GM18873 (cell line): Measurements from ENCODE around the gene CPN1.
"Not testable (repeated sequence)": the region's sequence is repeated elsewhere in the genome, so short reads cannot be mapped to it uniquely, and the experiment has no call there.

Experiments
- ATAC-seq: cut with Tn5 transposase; IDR thresholded peaks from one replicate; pipeline ENCODE4 v1.9.1; 2021; ENCODE audit warnings: mild to moderate bottlenecking, moderate library complexity, moderate number of reproducible peaks; ENCODE audit not compliant: unreplicated experiment, low FRiP score

Gene CPN1

DNA sequence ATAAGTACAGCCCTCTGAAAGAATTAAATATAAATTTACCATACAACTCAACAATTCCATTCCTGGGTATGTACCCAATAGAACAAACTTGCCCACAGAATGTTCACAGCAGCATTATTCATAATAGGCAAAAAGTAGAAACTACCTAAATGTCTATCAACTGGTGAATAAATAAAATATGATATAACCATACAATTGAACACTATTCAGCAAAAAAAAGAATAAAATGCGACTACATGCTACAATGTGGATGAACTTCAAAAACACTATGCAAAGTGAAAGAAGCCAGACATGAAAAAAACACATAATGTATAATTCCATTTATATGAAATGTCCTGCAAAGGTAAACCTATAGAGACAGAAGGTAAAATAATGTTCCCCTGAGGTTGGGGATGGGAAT is 2.0 kb upstream of the CPN1 start:
- ATAC-seq = no peak

GRCh38 chr10:100082276-100082675 is 607 bp upstream of the CPN1 start:
- ATAC-seq = not testable (repeated sequence)

DNA sequence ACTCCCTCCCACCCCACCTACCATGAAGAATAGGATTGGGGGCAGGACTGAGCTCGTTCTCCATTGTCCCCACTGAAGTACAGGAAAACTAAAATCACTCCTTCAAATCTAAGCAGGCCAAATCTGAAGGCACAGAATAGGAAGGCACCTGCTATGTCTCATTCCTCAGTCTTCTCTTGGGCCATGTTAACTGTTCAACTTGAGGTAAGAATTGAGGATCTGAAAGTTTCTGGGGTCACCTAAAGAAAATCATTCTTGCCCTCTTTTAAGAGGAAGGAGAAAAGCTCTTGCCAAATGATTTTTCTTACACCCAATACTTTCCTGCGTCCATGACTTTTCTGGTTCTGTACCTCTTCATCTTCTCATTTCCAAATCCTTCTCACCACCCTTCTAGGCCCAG is 4.9 kb downstream of the CPN1 start:
- ATAC-seq = no peak

- ATAC-seq = no peak
Observed at GRCh38 chr10:100075426-100076220, 6.0 kb downstream of the CPN1 start.

DNA sequence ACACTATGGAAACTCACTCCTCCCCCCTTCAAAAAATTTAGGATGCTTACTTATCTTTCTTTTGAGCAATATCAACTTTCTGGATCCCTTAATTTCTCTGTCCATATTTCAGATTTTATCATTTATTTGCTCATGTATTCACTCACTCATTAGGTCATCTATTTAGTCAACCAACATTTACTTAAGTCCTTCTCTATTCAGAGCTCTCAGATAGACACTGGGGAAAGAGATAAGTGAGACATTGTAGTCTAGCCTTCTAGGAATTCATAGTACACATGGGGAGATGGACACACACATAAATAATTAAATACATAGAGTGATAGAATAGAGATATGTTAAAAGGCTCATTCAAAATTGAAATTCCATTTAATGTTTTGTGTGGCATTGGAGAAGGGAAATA is 9.2 kb downstream of the CPN1 start:
- ATAC-seq = no peak

- ATAC-seq = no peak
Observed at GRCh38 chr10:100071529-100071928, 10.1 kb downstream of the CPN1 start.

DNA sequence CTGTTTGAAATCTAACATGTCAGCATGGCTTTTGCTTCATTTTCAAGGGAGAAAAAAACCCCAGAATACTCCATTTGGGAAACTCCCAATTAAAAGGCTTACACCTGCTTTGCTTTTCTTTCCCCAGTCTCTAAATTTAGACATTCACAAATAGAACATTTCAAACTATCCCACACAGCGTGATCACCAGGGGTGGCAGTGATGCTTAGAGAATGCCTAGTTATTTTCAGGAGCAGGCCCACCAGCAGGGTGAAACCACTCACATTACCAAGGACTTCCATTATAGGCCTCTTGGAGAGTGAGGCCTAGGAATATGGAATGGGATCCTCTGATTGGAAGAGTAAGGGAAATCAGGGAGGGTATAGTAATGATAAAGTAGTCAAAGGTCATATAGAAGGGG is 14.2 kb downstream of the CPN1 start:
- no peak for ATAC-seq

- ATAC-seq = no peak
Observed at GRCh38 chr10:100065084-100065660, 16.5 kb downstream of the CPN1 start.

DNA sequence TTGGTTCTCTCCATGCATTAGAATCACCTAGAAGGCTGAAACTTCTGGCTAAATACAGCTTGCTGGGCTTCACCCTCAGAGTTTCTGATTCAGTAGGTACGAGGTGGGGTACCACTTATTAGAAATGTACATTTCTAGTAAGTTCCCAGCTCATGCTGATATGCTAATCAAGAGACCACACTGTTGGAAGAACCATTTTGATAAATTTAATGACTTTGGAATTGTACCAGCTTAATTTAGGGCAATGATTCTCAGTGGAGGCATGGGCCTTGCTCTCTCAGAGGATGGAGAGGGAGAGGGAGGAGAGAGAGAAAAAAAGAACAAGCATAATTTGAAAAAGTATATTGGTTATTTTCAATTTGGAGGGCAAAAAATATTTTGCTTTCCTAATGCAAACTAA is 20.3 kb downstream of the CPN1 start:
- no peak for ATAC-seq

- ATAC-seq = no peak
Observed at GRCh38 chr10:100057948-100058347, 23.7 kb downstream of the CPN1 start.

DNA sequence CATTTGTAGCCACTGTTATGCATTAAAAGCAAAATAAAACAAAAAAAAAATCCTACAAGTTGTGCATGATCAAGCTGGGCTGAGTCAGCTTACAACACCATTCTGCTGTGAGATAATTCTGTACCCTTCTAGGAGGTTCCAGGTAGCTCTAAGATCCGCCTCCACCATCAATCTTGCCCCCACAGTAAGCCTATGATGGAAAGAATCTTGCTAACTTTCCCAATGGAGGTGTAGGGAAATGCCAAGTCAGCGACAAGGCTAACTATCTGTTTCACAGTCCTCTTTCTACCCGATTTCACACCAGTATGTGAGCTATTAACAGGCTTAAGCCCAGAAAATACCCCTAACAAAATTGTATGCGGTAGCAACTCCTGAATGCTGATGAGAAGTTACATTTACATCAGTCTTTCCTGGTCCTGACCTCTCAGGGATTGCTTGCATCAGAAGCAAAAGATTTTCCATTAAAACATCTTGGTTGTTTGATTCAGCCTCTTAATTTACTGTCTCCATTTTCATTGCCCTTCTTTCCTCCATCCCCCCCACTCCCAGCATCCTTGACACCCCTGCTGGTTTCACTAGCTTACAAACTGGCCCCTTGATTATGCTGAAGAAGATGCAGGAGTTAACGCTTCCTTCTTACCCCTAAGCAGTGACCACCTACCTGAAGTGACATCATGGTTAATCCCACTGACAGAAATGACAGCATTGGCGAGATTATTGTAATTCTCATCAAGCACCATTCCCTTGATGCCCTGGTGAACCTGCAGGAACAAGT is 27.8 kb downstream of the CPN1 start:
- no peak for ATAC-seq

- no peak for ATAC-seq
Observed at GRCh38 chr10:100046021-100046486, 35.6 kb downstream of the CPN1 start.

DNA sequence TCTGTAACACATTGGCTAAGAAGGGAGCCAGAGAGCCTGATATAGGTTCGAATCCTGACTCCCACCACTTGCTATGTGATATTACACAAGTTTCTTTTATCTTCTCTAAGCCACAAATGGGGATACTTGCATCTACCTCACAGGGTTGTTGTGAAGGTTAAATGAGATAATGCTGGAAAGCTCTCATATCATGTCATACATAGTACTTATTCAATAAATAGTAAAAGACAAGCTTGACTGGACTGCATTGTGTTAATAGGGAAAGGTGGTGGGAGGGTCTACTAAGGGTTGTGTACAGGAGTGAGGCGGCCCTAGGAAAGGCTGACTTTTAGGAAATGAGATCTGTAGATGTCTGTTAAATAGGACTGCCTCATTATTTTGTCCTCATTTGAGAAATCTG is 36.1 kb downstream of the CPN1 start:
- no peak for ATAC-seq

DNA sequence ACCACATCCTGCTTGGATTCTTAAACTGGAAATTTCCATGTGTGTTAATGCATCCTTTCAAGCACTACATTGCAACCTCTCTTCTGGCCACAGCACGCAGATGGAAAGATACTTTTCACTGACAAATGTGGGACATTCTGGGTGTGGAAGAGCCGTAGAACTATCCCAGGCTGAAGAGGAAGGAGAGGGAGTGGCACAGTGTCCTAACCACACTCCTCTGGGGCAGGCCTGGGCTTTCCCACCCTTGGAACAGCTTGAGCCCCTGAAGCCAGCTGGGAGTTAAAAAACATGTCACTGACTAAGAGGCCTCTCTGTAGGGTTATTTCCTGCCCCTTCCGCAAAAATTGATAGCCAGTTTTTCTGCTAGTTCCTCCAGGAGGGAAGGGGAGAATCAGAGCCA is 37.9 kb downstream of the CPN1 start:
- ATAC-seq = no peak

GRCh38 chr10:100043344-100043743 is 38.3 kb downstream of the CPN1 start:
- no peak for ATAC-seq

DNA sequence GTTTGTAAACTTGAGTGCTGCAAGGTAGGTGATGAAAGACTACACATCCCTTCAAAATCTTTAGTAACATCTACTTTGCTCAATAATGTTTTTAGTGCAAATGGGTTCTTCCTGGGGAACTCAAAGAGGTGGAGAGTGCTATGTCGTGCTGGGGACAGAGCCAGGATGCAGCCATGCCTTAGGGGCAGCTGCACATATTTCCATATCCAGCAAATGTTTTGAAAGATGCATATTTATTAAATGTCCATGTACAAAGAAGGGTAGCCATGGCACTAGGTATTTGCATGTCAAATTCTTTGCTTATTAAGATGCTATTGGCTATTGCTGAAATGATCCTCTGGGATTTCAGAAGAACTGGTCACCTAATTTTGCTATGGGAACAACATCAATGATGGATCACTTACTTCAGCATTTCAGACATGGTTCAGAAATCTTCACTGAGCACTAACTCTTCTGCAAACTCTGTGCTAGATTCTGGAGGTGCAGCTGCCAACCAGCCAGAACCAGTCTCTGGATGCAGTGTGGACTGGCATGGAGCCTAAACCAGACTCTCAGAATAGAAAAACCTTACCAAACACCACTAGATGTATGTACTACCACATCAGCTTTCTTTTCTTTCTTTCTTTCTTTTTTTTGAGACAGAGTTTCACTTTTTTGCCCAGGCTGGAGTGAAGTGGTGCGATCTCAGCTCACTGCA is 40.2 kb downstream of the CPN1 start:
- ATAC-seq = no peak

- ATAC-seq = no peak
Observed at GRCh38 chr10:100038561-100039071, 43.1 kb downstream of the CPN1 start.

DNA sequence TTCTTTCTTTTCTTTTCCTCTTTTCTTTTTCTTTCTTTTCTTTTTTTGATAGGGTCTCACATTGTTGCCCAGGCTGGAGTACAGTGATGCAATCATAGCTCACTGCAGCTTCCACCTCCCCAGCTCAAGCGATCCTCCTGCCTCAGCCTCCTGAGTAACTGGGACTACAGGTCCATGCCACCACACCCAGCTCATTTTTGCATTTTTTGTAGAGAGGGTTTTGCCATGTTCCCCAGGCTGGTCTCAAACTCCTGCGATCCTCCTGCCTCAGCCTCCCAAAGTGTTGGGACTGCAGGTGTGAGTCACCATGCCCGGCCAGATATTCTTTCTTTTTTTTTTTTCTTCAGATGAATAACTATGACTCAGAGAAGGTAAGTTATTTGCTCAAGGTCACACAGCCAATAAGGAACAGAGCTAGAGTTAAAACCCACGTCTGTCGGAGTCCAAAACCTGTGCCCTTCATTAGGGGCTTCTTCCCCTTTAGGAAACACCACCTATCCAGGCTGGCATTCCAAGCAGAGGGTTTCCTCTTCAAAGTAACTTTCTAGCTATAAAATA is 43.8 kb downstream of the CPN1 start:
- ATAC-seq = no peak

GRCh38 chr10:100036850-100037249 is 44.8 kb downstream of the CPN1 start:
- ATAC-seq = no peak

DNA sequence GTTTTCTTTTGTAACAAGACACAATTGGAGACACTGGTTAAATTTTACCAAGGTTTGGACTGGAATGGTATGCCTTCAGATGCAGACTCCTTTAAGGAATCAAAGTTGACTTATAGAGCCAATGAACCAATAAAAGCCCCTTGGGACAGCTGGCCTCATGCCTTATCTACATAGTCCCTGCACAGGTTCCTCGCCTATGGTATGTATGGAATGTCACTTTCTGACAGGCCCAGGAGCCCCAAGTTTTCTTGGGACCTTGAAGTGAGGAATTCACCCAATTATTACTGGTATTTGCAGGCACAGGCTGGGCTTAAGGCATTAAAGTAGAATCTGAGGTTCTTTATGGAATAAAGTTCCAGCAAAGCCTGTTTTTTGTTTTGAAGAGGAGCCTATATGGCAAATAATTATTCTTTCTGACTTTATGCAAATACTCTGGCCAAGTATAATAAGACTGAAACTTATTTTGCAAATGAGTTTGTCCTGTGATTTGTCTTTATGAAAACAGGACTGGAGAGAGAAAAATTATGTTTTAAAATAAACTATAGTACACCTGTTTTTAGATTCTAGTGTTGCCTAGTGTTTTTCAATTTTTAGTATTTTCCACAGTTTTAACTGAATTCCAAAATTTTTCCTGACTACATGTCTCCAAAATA is 47.8 kb downstream of the CPN1 start:
- ATAC-seq = no peak
